Neural cell (in vitro differentiated cells): ENCODE data around the gene CDC45. TPM values are rescaled to one million over a fixed set of nuclear protein-coding genes. Genes with fewer than 3 reads are reported as not detected.

Experiments
- H2AFZ ChIP-seq: fragments of 200-600, 300-800 bp; sonication (generic), shearing (Covaris generic); 2 replicates; pipeline ENCODE4 v1.6.0; 2014; ENCODE audit warnings: low read depth, mild to moderate bottlenecking, antibody characterized with exemption, low read length, moderate library complexity
- H3F3A ChIP-seq: fragments of 200-600 bp; shearing (Covaris generic); 2 replicates; pipeline ENCODE4 v1.6.1; 2016; ENCODE audit warnings: mild to moderate bottlenecking, moderate library complexity, mixed read lengths, antibody characterized with exemption, low read length; ENCODE audit not compliant: insufficient read depth, poor library complexity, severe bottlenecking
- H3K27ac ChIP-seq: fragments of 200-600, 300-800 bp; sonication (generic), shearing (Covaris generic); 2 replicates; pipeline ENCODE4 v1.5.1; 2014; ENCODE audit warnings: mild to moderate bottlenecking, low read length, moderate library complexity
- H3K27me3 ChIP-seq: fragments of 300-800, 200-600 bp; sonication (generic), shearing (Covaris generic); 2 replicates; pipeline ENCODE4 v1.6.0; 2014; ENCODE audit warnings: mild to moderate bottlenecking, low read depth, low read length, moderate library complexity; ENCODE audit not compliant: insufficient read depth
- H3K36me3 ChIP-seq: fragments of 300-800, 200-600 bp; sonication (generic), shearing (Covaris generic); 2 replicates; pipeline ENCODE4 v1.5.1; 2014; ENCODE audit warnings: mild to moderate bottlenecking, antibody characterized with exemption, low read length, moderate library complexity; ENCODE audit not compliant: insufficient read depth
- H3K4me2 ChIP-seq: fragments of 300-800, 200-600 bp; sonication (generic), shearing (Covaris generic); 2 replicates; pipeline ENCODE4 v1.6.0; 2014; ENCODE audit warnings: mild to moderate bottlenecking, low read length
- H3K4me3 ChIP-seq: fragments of 300-800, 200-600 bp; sonication (generic), shearing (Covaris generic); 2 replicates; pipeline ENCODE4 v1.5.1; 2014; ENCODE audit warnings: mild to moderate bottlenecking, low read length, moderate library complexity
- H3K79me2 ChIP-seq: fragments of 200-600 bp; shearing (Covaris generic); replicated peaks from 2 replicates; pipeline ENCODE4 v1.6.0; 2014; ENCODE audit warnings: mild to moderate bottlenecking, low read length, moderate library complexity; ENCODE audit not compliant: insufficient read depth
- H3K9ac ChIP-seq: fragments of 300-800, 200-600 bp; sonication (generic), shearing (Covaris generic); 2 replicates; pipeline ENCODE4 v1.6.1; 2016; ENCODE audit warnings: mild to moderate bottlenecking, low read length, mixed read lengths
- H3K9me2 ChIP-seq: fragments of 200-600 bp; shearing (Covaris generic); 2 replicates; pipeline ENCODE4 v1.6.1; 2016; ENCODE audit warnings: mild to moderate bottlenecking, low read length, mixed read lengths; ENCODE audit not compliant: insufficient read depth
- H3K9me3 ChIP-seq: fragments of 200-600, 300-800 bp; sonication (generic), shearing (Covaris generic); 2 replicates; pipeline ENCODE4 v1.6.1; 2016; ENCODE audit warnings: mild to moderate bottlenecking, mixed run types, low read length, moderate library complexity, mixed read lengths
- H4K20me1 ChIP-seq: fragments of 200-600 bp; shearing (Covaris generic); 2 replicates; pipeline ENCODE4 v1.6.1; 2016; ENCODE audit warnings: mild to moderate bottlenecking, mixed run types; ENCODE audit not compliant: insufficient read depth
- EP300 ChIP-seq: fragments of 450-650 bp; conservative IDR thresholded peaks from 2 replicates; pipeline ENCODE4 v1.6.1; 2014; ENCODE audit warnings: antibody characterized with exemption, mild to moderate bottlenecking, moderate library complexity; ENCODE audit not compliant: poor library complexity, severe bottlenecking
- EZH2 ChIP-seq: fragments of 200-600, 300-800 bp; shearing (Covaris generic), sonication (generic); IDR thresholded peaks from 2 replicates; pipeline ENCODE4 v1.6.1; 2014; ENCODE audit warnings: antibody characterized with exemption, low read length, borderline replicate concordance, mild to moderate bottlenecking; ENCODE audit not compliant: insufficient read depth, poor library complexity, severe bottlenecking
- MXI1 ChIP-seq: fragments of 450-650 bp; conservative IDR thresholded peaks from 2 replicates; pipeline ENCODE4 v1.6.1; 2014; ENCODE audit warnings: antibody characterized with exemption, mild to moderate bottlenecking; ENCODE audit not compliant: poor library complexity, severe bottlenecking
- POLR2AphosphoS5 ChIP-seq: IDR thresholded peaks from 2 replicates; pipeline ENCODE4 v1.6.1; 2012
- RAD21 ChIP-seq: fragments of 450-650 bp; conservative IDR thresholded peaks from 2 replicates; pipeline ENCODE4 v1.6.1; 2014; ENCODE audit warnings: antibody characterized with exemption, mild to moderate bottlenecking, moderate library complexity
- SMC3 ChIP-seq: fragments of 450-650 bp; conservative IDR thresholded peaks from 2 replicates; pipeline ENCODE4 v1.6.1; 2014; ENCODE audit warnings: antibody characterized with exemption, mild to moderate bottlenecking, moderate library complexity; ENCODE audit not compliant: poor library complexity
- TAF1 ChIP-seq: IDR thresholded peaks from 2 replicates; pipeline ENCODE4 v1.6.1; 2012; ENCODE audit warnings: low read depth
- polyA plus RNA-seq: library from polyadenylated mRNA; depleted of rRNA; stranded (reverse); fragments of >200 nt; gene quantifications from 2 replicates; pipeline ENCODE4 v1.2.3, GENCODE V29; 2014
- TF ChIP-seq, protein P1 (sequence below): fragments of 450-650 bp; IDR thresholded peaks from 2 replicates; pipeline ENCODE4 v1.5.1; 2014; ENCODE audit warnings: antibody characterized with exemption, mild to moderate bottlenecking, moderate library complexity; ENCODE audit not compliant: poor library complexity, severe bottlenecking
- TF ChIP-seq, protein P2 (sequence below): IDR thresholded peaks from 2 replicates; pipeline ENCODE4 v1.6.1; 2012; ENCODE audit warnings: borderline replicate concordance

Gene CDC45
- polyA plus RNA-seq, 1 donor from 2014 or later: 3.2 TPM

- Histone ChIP-seq H3K9me3 (no peaks in the 10 kb centered on the region), H4K20me1 (no peaks in the 10 kb centered on the region), H3K4me3 (no peak overlapping the region), H3K9ac (no peak overlapping the region), H3K27ac (no peak overlapping the region), H3K9me2 (no peaks in the 10 kb centered on the region), H3K79me2 (no peaks in the 10 kb centered on the region), H3K27me3 (no peaks in the 10 kb centered on the region), H3F3A (no peaks in the 10 kb centered on the region), H3K4me2 (no peak overlapping the region), H3K36me3 (no peaks in the 10 kb centered on the region), H2AFZ (no peak overlapping the region)
- TF ChIP-seq EP300 (no peak), RAD21 (no peak), MXI1 (no peak), TAF1 (no peak), EZH2 (no peak), SMC3 (no peak), POLR2AphosphoS5 (no peak)
- TF ChIP-seq, protein P1, sequence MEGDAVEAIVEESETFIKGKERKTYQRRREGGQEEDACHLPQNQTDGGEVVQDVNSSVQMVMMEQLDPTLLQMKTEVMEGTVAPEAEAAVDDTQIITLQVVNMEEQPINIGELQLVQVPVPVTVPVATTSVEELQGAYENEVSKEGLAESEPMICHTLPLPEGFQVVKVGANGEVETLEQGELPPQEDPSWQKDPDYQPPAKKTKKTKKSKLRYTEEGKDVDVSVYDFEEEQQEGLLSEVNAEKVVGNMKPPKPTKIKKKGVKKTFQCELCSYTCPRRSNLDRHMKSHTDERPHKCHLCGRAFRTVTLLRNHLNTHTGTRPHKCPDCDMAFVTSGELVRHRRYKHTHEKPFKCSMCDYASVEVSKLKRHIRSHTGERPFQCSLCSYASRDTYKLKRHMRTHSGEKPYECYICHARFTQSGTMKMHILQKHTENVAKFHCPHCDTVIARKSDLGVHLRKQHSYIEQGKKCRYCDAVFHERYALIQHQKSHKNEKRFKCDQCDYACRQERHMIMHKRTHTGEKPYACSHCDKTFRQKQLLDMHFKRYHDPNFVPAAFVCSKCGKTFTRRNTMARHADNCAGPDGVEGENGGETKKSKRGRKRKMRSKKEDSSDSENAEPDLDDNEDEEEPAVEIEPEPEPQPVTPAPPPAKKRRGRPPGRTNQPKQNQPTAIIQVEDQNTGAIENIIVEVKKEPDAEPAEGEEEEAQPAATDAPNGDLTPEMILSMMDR: no peak
- TF ChIP-seq, protein P2, sequence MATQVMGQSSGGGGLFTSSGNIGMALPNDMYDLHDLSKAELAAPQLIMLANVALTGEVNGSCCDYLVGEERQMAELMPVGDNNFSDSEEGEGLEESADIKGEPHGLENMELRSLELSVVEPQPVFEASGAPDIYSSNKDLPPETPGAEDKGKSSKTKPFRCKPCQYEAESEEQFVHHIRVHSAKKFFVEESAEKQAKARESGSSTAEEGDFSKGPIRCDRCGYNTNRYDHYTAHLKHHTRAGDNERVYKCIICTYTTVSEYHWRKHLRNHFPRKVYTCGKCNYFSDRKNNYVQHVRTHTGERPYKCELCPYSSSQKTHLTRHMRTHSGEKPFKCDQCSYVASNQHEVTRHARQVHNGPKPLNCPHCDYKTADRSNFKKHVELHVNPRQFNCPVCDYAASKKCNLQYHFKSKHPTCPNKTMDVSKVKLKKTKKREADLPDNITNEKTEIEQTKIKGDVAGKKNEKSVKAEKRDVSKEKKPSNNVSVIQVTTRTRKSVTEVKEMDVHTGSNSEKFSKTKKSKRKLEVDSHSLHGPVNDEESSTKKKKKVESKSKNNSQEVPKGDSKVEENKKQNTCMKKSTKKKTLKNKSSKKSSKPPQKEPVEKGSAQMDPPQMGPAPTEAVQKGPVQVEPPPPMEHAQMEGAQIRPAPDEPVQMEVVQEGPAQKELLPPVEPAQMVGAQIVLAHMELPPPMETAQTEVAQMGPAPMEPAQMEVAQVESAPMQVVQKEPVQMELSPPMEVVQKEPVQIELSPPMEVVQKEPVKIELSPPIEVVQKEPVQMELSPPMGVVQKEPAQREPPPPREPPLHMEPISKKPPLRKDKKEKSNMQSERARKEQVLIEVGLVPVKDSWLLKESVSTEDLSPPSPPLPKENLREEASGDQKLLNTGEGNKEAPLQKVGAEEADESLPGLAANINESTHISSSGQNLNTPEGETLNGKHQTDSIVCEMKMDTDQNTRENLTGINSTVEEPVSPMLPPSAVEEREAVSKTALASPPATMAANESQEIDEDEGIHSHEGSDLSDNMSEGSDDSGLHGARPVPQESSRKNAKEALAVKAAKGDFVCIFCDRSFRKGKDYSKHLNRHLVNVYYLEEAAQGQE: no peak
Measured at GRCh38 chr22:19566279-19567156, 86.8 kb downstream of the CDC45 start.

DNA sequence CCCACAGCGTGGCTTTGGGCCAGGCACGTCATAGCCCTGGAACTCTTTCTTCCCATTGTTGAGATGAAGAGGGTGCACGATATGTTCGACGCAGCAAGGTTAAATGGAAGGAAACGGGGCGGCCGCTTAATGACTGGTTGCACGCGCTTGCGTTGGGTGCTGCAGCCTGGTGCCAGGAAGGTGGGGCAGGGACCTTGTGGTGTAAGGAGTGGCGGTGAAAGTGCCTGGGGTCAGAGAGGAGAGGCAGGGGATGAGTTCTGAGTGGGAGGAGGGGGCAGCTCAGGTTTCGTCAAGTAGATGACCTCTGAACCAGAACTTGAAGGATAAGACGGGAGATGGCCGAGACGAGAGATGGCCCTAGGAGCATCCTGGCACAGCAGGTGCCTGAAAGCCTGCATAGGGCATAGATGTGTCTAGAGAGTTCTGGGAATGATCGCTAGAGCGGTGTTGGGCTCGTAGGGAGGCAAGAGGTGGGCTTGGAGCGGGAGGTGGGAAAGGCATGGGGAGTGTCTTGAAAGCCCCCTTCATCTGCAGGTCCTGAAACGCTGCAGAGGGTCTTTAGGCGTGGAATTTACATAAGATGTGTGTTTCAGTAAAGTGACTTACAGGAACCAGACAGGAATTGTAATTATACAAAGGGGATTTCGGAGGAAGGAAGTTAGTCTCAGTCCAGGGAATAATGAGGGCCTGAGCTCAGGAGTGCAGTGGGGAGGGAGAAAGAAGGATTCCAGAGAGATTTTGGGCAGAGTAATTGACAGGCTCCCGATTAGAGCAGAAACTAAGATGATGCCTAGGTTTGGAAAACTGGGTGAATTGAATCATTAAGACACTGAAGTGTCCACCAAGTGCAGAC lies 87.7 kb downstream of the CDC45 start:
- no peaks in the 10 kb centered on the region for H3K79me2 ChIP-seq
- no peaks in the 10 kb centered on the region for H3F3A ChIP-seq
- no peak overlapping the region for H2AFZ ChIP-seq
- H3K9me3 ChIP-seq: no peaks in the 10 kb centered on the region
- TF ChIP-seq RAD21: no peak
- TF ChIP-seq TAF1: no peak
- TF ChIP-seq, protein P1: no peak
- no peak for TF ChIP-seq POLR2AphosphoS5
- TF ChIP-seq, protein P2: no peak
- no peak for TF ChIP-seq MXI1
- no peak for TF ChIP-seq EZH2
- TF ChIP-seq EP300: no peak
- TF ChIP-seq SMC3: no peak
- H3K9ac ChIP-seq: no peak overlapping the region
- no peaks in the 10 kb centered on the region for H3K36me3 ChIP-seq
- no peak overlapping the region for H3K4me3 ChIP-seq
- H3K27me3 ChIP-seq: no peaks in the 10 kb centered on the region
- H3K4me2 ChIP-seq: no peak overlapping the region
- no peaks in the 10 kb centered on the region for H4K20me1 ChIP-seq
- no peak overlapping the region for H3K27ac ChIP-seq
- no peaks in the 10 kb centered on the region for H3K9me2 ChIP-seq
